H9 (cell line): ENCODE data around the gene GPC3. TPM values are rescaled to one million over a fixed set of nuclear protein-coding genes. Genes with fewer than 3 reads are reported as not detected.

Source experiments
- DNase-seq: peaks from one replicate; pipeline ENCODE4 v3.0.0-alpha.2; 2017
- H2AFZ ChIP-seq: one replicate; pipeline ENCODE4 v1.6.1; 2013; ENCODE audit warnings: mild to moderate bottlenecking, low read length, control low read depth, moderate library complexity
- H2AK5ac ChIP-seq: 2 replicates; pipeline ENCODE4 v1.6.1; 2013; ENCODE audit warnings: low read length, control low read depth, mixed read lengths; ENCODE audit not compliant: insufficient read length
- H2BK120ac ChIP-seq: one replicate; pipeline ENCODE4 v1.6.1; 2013; ENCODE audit warnings: low read depth, mild to moderate bottlenecking, low read length, control low read depth, inconsistent platforms; ENCODE audit not compliant: poor library complexity, severe bottlenecking
- H2BK12ac ChIP-seq: 2 replicates; pipeline ENCODE4 v1.6.1; 2013; ENCODE audit warnings: low read length, control low read depth, mixed read lengths, low read depth; ENCODE audit not compliant: insufficient read length
- H2BK15ac ChIP-seq: 2 replicates; pipeline ENCODE4 v1.6.1; 2013; ENCODE audit warnings: low read depth, low read length, control low read depth
- H2BK20ac ChIP-seq: one replicate; pipeline ENCODE4 v1.6.1; 2013; ENCODE audit warnings: low read depth, mild to moderate bottlenecking, low read length, control low read depth, inconsistent platforms; ENCODE audit not compliant: poor library complexity, severe bottlenecking
- H2BK5ac ChIP-seq: 2 replicates; pipeline ENCODE4 v1.6.1; 2013; ENCODE audit warnings: low read length, control low read depth, mixed read lengths; ENCODE audit not compliant: insufficient read length
- H3K14ac ChIP-seq: 2 replicates; pipeline ENCODE4 v1.6.1; 2013; ENCODE audit warnings: low read length, control low read depth; ENCODE audit not compliant: insufficient read depth
- H3K18ac ChIP-seq: 2 replicates; pipeline ENCODE4 v1.6.1; 2013; ENCODE audit warnings: low read depth, mild to moderate bottlenecking, mixed read lengths, low read length, control low read depth; ENCODE audit not compliant: insufficient read length
- H3K23ac ChIP-seq: 2 replicates; pipeline ENCODE4 v1.6.1; 2013; ENCODE audit warnings: low read length, control low read depth, mixed read lengths, low read depth; ENCODE audit not compliant: insufficient read length
- H3K23me2 ChIP-seq: 2 replicates; pipeline ENCODE4 v1.6.1; 2013; ENCODE audit warnings: low read depth, mild to moderate bottlenecking, mixed read lengths, low read length, control low read depth; ENCODE audit not compliant: insufficient read length, poor library complexity, severe bottlenecking
- H3K27ac ChIP-seq: 2 replicates; pipeline ENCODE4 v1.5.1; 2013; ENCODE audit warnings: low read length, control low read depth, mixed read lengths, low read depth; ENCODE audit not compliant: insufficient read length
- H3K27me3 ChIP-seq: 2 replicates; pipeline ENCODE4 v1.6.1; 2013; ENCODE audit warnings: low read length, control low read depth, inconsistent platforms; ENCODE audit not compliant: insufficient read depth
- H3K4ac ChIP-seq: 2 replicates; pipeline ENCODE4 v1.6.1; 2013; ENCODE audit warnings: low read depth, mild to moderate bottlenecking, control low read depth, inconsistent platforms, low read length, moderate library complexity
- H3K4me1 ChIP-seq: 2 replicates; pipeline ENCODE4 v1.6.1; 2013; ENCODE audit warnings: low read length, control low read depth, inconsistent platforms; ENCODE audit not compliant: insufficient read depth
- H3K4me2 ChIP-seq: 2 replicates; pipeline ENCODE4 v1.6.1; 2013; ENCODE audit warnings: low read length, control low read depth, mixed read lengths; ENCODE audit not compliant: insufficient read length, insufficient read depth
- H3K56ac ChIP-seq: 2 replicates; pipeline ENCODE4 v1.6.1; 2013; ENCODE audit warnings: low read depth, mild to moderate bottlenecking, mixed read lengths, low read length, control low read depth; ENCODE audit not compliant: insufficient read length
- H3K79me1 ChIP-seq: 2 replicates; pipeline ENCODE4 v1.6.1; 2013; ENCODE audit warnings: low read depth, mild to moderate bottlenecking, moderate library complexity, low read length, control low read depth, inconsistent platforms; ENCODE audit not compliant: insufficient read depth, poor library complexity, severe bottlenecking
- H3K79me2 ChIP-seq: 2 replicates; pipeline ENCODE4 v1.6.1; 2013; ENCODE audit warnings: low read length, control low read depth, inconsistent platforms; ENCODE audit not compliant: insufficient read depth
- H3K9ac ChIP-seq: 2 replicates; pipeline ENCODE4 v1.6.1; 2013; ENCODE audit warnings: low read length, control low read depth, mixed read lengths; ENCODE audit not compliant: insufficient read length; ENCODE audit errors: extremely low read depth
- H3K9me3 ChIP-seq: one replicate; pipeline ENCODE4 v1.6.1; 2013; ENCODE audit warnings: low read depth, low read length, inconsistent platforms; ENCODE audit not compliant: control insufficient read depth
- H3T11ph ChIP-seq: one replicate; pipeline ENCODE4 v1.6.1; 2013; ENCODE audit warnings: mild to moderate bottlenecking, low read length, control low read depth, inconsistent platforms
- H4K20me1 ChIP-seq: one replicate; pipeline ENCODE4 v1.6.1; 2013; ENCODE audit not compliant: control insufficient read depth, insufficient read length, insufficient read depth
- H4K5ac ChIP-seq: 2 replicates; pipeline ENCODE4 v1.6.1; 2013; ENCODE audit warnings: low read depth, mild to moderate bottlenecking, mixed read lengths, low read length, control low read depth; ENCODE audit not compliant: insufficient read length
- H4K8ac ChIP-seq: replicated peaks from 2 replicates; pipeline ENCODE4 v1.6.1; 2013; ENCODE audit warnings: low read length, control low read depth, mixed read lengths, low read depth; ENCODE audit not compliant: insufficient read length
- H4K91ac ChIP-seq: 2 replicates; pipeline ENCODE4 v1.6.1; 2013; ENCODE audit warnings: low read depth, mild to moderate bottlenecking, moderate library complexity, mixed read lengths, low read length, control low read depth; ENCODE audit not compliant: insufficient read length
- H3K27ac Mint-ChIP-seq, 3 experiments: 2 replicates in 2 of 3; 3 replicates in 1 of 3; pipeline ENCODE4 v1.8.0; 2020 to 2021; ENCODE audit warnings: mixed read lengths in 3 of 3, mild to moderate bottlenecking in 1 of 3, moderate library complexity in 1 of 3
- H3K27me3 Mint-ChIP-seq: 2 replicates; pipeline ENCODE4 v1.8.0; 2021; ENCODE audit warnings: low read depth, mild to moderate bottlenecking, moderate library complexity, mixed read lengths
- H3K36me3 Mint-ChIP-seq, 3 experiments: 2 replicates in 2 of 3; 3 replicates in 1 of 3; pipeline ENCODE4 v1.8.0; 2020 to 2021; ENCODE audit warnings: low read depth in 3 of 3, mixed read lengths in 3 of 3; ENCODE audit not compliant: insufficient read depth in 1 of 3
- H3K4me1 Mint-ChIP-seq, 2 experiments: 2 replicates each; pipeline ENCODE4 v1.8.0; 2020; ENCODE audit warnings: mixed read lengths in 2 of 2
- H3K4me3 Mint-ChIP-seq, 2 experiments: 2 replicates in 1 of 2; 3 replicates in 1 of 2; pipeline ENCODE4 v1.8.0; 2020 to 2021; ENCODE audit warnings: mild to moderate bottlenecking in 2 of 2, mixed read lengths in 2 of 2, moderate library complexity in 1 of 2
- H3K9me3 Mint-ChIP-seq, 2 experiments: 2 replicates in 1 of 2; 3 replicates in 1 of 2; pipeline ENCODE4 v1.8.0; 2020; ENCODE audit warnings: mild to moderate bottlenecking in 2 of 2, mixed read lengths in 2 of 2, moderate library complexity in 1 of 2
- CTCF ChIP-seq: fragments of 200-600 bp; sonication (generic); conservative IDR thresholded peaks from 3 replicates; pipeline ENCODE4 v1.8.0; 2021; ENCODE audit warnings: antibody characterized with exemption, mild to moderate bottlenecking
- WGBS: extraction: QIAGEN DNeasy Blood & Tissue Kit; methylation state at CpG from one replicate; pipeline ENCODE4 v1.1.7; 2013; ENCODE audit warnings: missing lambda C conversion rate, low lambda C conversion rate, mixed read lengths; ENCODE audit not compliant: insufficient read length; ENCODE audit errors: extremely low coverage; 5-methylcytosine and 5-hydroxymethylcytosine counted together
- total RNA-seq: library from RNA; stranded (reverse); gene quantifications from 2 replicates; pipeline ENCODE4 v1.2.1, GENCODE V29; 2021

The GPC3 gene
- total RNA-seq, 1 experiment from 2014 or later = 108 TPM

GRCh38 chrX:133497356-133497755 lies 488.0 kb downstream of the GPC3 start:
- Mint-ChIP-seq H3K4me1 (peaks cover 34 to 41% of the 10 kb centered on the region in 2 experiments), H3K27ac (no peak overlapping the region; a peak in 3 of 7 replicates), H3K27me3 (no peaks in the 10 kb centered on the region), H3K9me3 (no peaks in the 10 kb centered on the region), H3K36me3 (no peaks in the 10 kb centered on the region; a peak in 1 of 7 replicates), H3K4me3 (no peak overlapping the region)
- no peak overlapping the region for H2BK20ac ChIP-seq
- no peak overlapping the region for H3K56ac ChIP-seq
- no peak overlapping the region for H2BK12ac ChIP-seq
- H3K79me1 ChIP-seq = no peaks in the 10 kb centered on the region
- H3T11ph ChIP-seq = no peak overlapping the region
- H4K5ac ChIP-seq = no peak overlapping the region
- no peak overlapping the region for H3K27ac ChIP-seq
- H3K9me3 ChIP-seq = no peaks in the 10 kb centered on the region
- no peak overlapping the region for H3K14ac ChIP-seq
- no peak overlapping the region for H2BK5ac ChIP-seq
- H4K91ac ChIP-seq = no peak overlapping the region
- DNase-seq = no peak
- WGBS = no CpG with 5 or more reads among the region's 10 CpGs
- H3K4me2 ChIP-seq = no peak overlapping the region
- no peak for TF ChIP-seq CTCF
- peaks cover 3% of the 10 kb centered on the region for H3K23me2 ChIP-seq
- H2BK120ac ChIP-seq = no peak overlapping the region
- peaks cover 11% of the 10 kb centered on the region; the same call in 1 of the 2 replicates for H3K4me1 ChIP-seq
- H3K27me3 ChIP-seq = no peaks in the 10 kb centered on the region
- no peak overlapping the region for H2AK5ac ChIP-seq
- no peaks in the 10 kb centered on the region for H3K79me2 ChIP-seq
- H3K18ac ChIP-seq = no peak overlapping the region
- no peak overlapping the region for H3K23ac ChIP-seq
- no peaks in the 10 kb centered on the region for H4K20me1 ChIP-seq
- H3K4ac ChIP-seq = no peak overlapping the region
- no peak overlapping the region for H3K9ac ChIP-seq
- no peak overlapping the region for H4K8ac ChIP-seq
- H2BK15ac ChIP-seq = peak overlapping the region; percentile 97; the same call in 1 of the 2 replicates
- no peak overlapping the region for H2AFZ ChIP-seq
